Heart left ventricle (tissue), 16 donors: ENCODE measurements around the gene TRIP6. TPM values are rescaled to one million over a fixed set of nuclear protein-coding genes. Genes with fewer than 3 reads are reported as not detected.

Experiments used
- ATAC-seq, 4 donors: fragments of 200-7000 bp; cut with Tn5 transposase; one replicate each; pipeline ENCODE4 v1.9.1; 2020 to 2022; ENCODE audit warnings: moderate library complexity in 4 of 4, mild to moderate bottlenecking in 3 of 4, moderate number of reproducible peaks in 1 of 4
- DNase-seq, 5 donors: peaks; one replicate each; pipeline ENCODE4 v3.0.0-alpha.2; 2020
- H3K27ac ChIP-seq, 12 donors: fragments of 200-600 bp; sonication (generic) in 4 of 12; one replicate each; pipeline versions ENCODE4 v1.5.0 to v1.8.0; 2016 to 2022; ENCODE audit warnings: mild to moderate bottlenecking in 2 of 12
- H3K27me3 ChIP-seq, 9 donors: fragments of 200-600 bp; sonication (generic) in 2 of 9; one replicate each; pipeline versions ENCODE4 v1.5.1 to v1.8.0; 2016 to 2022; ENCODE audit warnings: mild to moderate bottlenecking in 3 of 9
- H3K36me3 ChIP-seq, 9 donors: fragments of 200-600 bp; sonication (generic) in 2 of 9; one replicate each; pipeline versions ENCODE4 v1.5.0 to v1.8.0; 2018 to 2022; ENCODE audit warnings: mild to moderate bottlenecking in 2 of 9
- H3K4me1 ChIP-seq, 12 donors: fragments of 200-600 bp; sonication (generic) in 4 of 12; one replicate each; pipeline versions ENCODE4 v1.5.0 to v1.8.0; 2016 to 2022; ENCODE audit warnings: mild to moderate bottlenecking in 3 of 12
- H3K4me3 ChIP-seq, 12 donors: fragments of 200-600 bp; sonication (generic) in 4 of 12; one replicate each; pipeline versions ENCODE4 v1.5.0 to v1.8.0; 2017 to 2022; ENCODE audit warnings: mild to moderate bottlenecking in 9 of 12, moderate library complexity in 4 of 12
- H3K9me3 ChIP-seq, 12 donors: fragments of 200-600 bp; sonication (generic) in 4 of 12; one replicate each; pipeline versions ENCODE4 v1.5.0 to v1.8.0; 2016 to 2022; ENCODE audit warnings: mild to moderate bottlenecking in 1 of 12
- CTCF ChIP-seq, 12 donors: fragments of 200-600 bp; sonication (generic) in 4 of 12; IDR thresholded peaks; one replicate each; pipeline versions ENCODE4 v1.5.0 to v1.8.0; 2018 to 2022; ENCODE audit warnings: antibody characterized with exemption in 12 of 12, mild to moderate bottlenecking in 5 of 12
- POLR2A ChIP-seq, 2 donors: fragments of 450-650 bp; IDR thresholded peaks; one replicate each; pipeline ENCODE4 v1.6.1; 2017; ENCODE audit warnings: antibody characterized with exemption in 2 of 2, mild to moderate bottlenecking in 2 of 2, moderate library complexity in 2 of 2
- WGBS, 4 donors: extraction: QIAGEN DNeasy Blood & Tissue Kit in 2 of 4; methylation state at CpG; one replicate each; pipeline versions ENCODE4 v1.1.5 to v1.1.7; 2013 to 2018; 5-methylcytosine and 5-hydroxymethylcytosine counted together
- intact Hi-C, 10 donors: fragments of 100-400 bp; cut with DNase I; formaldehyde crosslinking; loops; one replicate each; pipeline versions ENCODE4 v1.11.1 to v1.14.2; 2022
- polyA plus RNA-seq, 2 donors: library from polyadenylated mRNA; stranded (reverse); fragments of 200-250 nt; gene quantifications; one replicate each; pipeline ENCODE4 v1.2.3, GENCODE V29; 2013
- total RNA-seq, 9 donors: library from RNA; depleted of rRNA in 2 of 9; stranded (reverse); fragments of >200 nt in 2 of 9; fragmentation: NEBNext Ultra II Directional in 3 of 9; extraction: Animal tissue kit (Norgen Biotek cat#: 25700) in 3 of 9; gene quantifications; one replicate each; pipeline versions ENCODE4 v1.1.0 to v1.2.4, GENCODE V29; 2016 to 2023
- donor health status: ischemic (EF 13 %, LVEDD 7.1; RV severe dilation, severe dysfunction).
- donor health status: healthy with polysubstance abuse.
- donor health status: DM: no; HTN: yes; CAD: no.
- donor health status: DM: no; HTN: no; CAD: no.
- donor health status: ischemic (EF 25% LVEDD 6.9; RV normal size, moderate dysfunction).
- donor health status: ischemic (EF 25% LVEDD 5.7; RV mildly dilated, moderate dysfunction).
- donor health status: healthy.
- donor health status: DM: yes; HTN: yes; CAD: no.
- donor health status: ischemic (EF 35%, LVEDD 5.7; RV mildly dilated, moderate dysfunction).
- donor health status: nonischemic (EF 11% LVEDD 7.7; RV severe dilation, severe dysfunction).
- donor health status: DM: yes; HTN: yes; CAD: no.
- donor health status: PGD.
- donor health status: ischemic (EF 29% LVEDD 5.4; RV normal size, mild dysfunction).
- donor health status: nonischemic (EF 23%, LVEDD 6.1; RV moderate dilation, normal function).

Gene TRIP6
- total and polyA plus RNA-seq, 11 donors, result 9.2 to 37.3 (median 17.1) TPM

- Histone ChIP-seq H3K27ac (peak overlapping the region in 11 of 12 donors; percentile 89 to 99 (median 95)), H3K4me3 (peak overlapping the region; percentile 60 to 100 (median 86)), H3K4me1 (peaks cover 4 to 49% (median 36%) of the 10 kb centered on the region in 12 donors), H3K9me3 (no peaks in the 10 kb centered on the region), H3K27me3 (no peaks in the 10 kb centered on the region), H3K36me3 (peaks cover 0 to 71% (median 60%) of the 10 kb centered on the region in 9 donors)
- intact Hi-C loops, result no loop called here
- no peak for TF ChIP-seq CTCF (IDR thresholded peaks at IDR 0.05)
- no peak for TF ChIP-seq POLR2A (IDR thresholded peaks at IDR 0.05)
- no peak for ATAC-seq
- 83 to 91% (median 89%) methylated on average over 10 of the region's 10 CpGs for WGBS, 4 donors
- no peak for DNase-seq
These were observed 6.6 kb downstream of the TRIP6 start for GRCh38 chr7:100873599-100874299.

GRCh38 chr7:100874300-100874576 lies 7.1 kb downstream of the TRIP6 start:
- DNase-seq (no peak), ATAC-seq (peak in 3 of 4 donors; percentile 0 to 3 (median 1))
- TF ChIP-seq CTCF (IDR thresholded peaks at IDR 0.05), result no peak
- no peak for TF ChIP-seq POLR2A (IDR thresholded peaks at IDR 0.05)
- intact Hi-C loops, result no loop called here
- no peaks in the 10 kb centered on the region for H3K27me3 ChIP-seq
- no peaks in the 10 kb centered on the region for H3K9me3 ChIP-seq
- peaks cover 0 to 71% (median 65%) of the 10 kb centered on the region in 9 donors for H3K36me3 ChIP-seq
- peaks cover 3 to 49% (median 35%) of the 10 kb centered on the region in 12 donors for H3K4me1 ChIP-seq
- 55 to 62% (median 58%) methylated on average over 8 of the region's 8 CpGs for WGBS, 4 donors
- peak overlapping the region; percentile 89 to 99 (median 95) for H3K27ac ChIP-seq
- H3K4me3 ChIP-seq, result peak overlapping the region; percentile 60 to 100 (median 86)

- peak; percentile 99 for DNase-seq
- H3K4me1 ChIP-seq, result peaks cover 3 to 52% (median 37%) of the 10 kb centered on the region in 12 donors
- peaks cover 0 to 74% (median 66%) of the 10 kb centered on the region in 9 donors for H3K36me3 ChIP-seq
- H3K4me3 ChIP-seq, result peak within 1 kb of the TSS; percentile 60 to 100 (median 86)
- H3K27me3 ChIP-seq, result no peaks in the 10 kb centered on the region
- peak; percentile 60 to 90 for TF ChIP-seq POLR2A (IDR thresholded peaks at IDR 0.05)
- peak in 11 of 12 donors; percentile 15 to 58 (median 43) for TF ChIP-seq CTCF (IDR thresholded peaks at IDR 0.05)
- no peaks in the 10 kb centered on the region for H3K9me3 ChIP-seq
- H3K27ac ChIP-seq, result peak within 1 kb of the TSS; percentile 89 to 99 (median 95)
- intact Hi-C loops, result loop anchor here in 1 of 10 donors (1.0 kb wide), 1 partner anchor 14 kb away; no protein-coding TSS in a partner anchor
- ATAC-seq, result peak; percentile 96 to 98 (median 96)
- WGBS, 4 donors, result 1 to 5% (median 2%) methylated on average over 27 to 79 of the region's 79 CpGs
These were observed 7.6 kb downstream of the TRIP6 start, which contains the start of gene SRRT for GRCh38 chr7:100874577-100875355. TSS of gene SRRT (plus strand) at chr7:100875103. CDS start at chr7:100875591, 488 bp downstream.

- WGBS, 4 donors, result 0 to 1% (median 1%) methylated on average over 18 to 39 of the region's 39 CpGs
- Histone ChIP-seq H3K4me3 (peak overlapping the region; percentile 60 to 100 (median 86)), H3K27me3 (no peaks in the 10 kb centered on the region), H3K27ac (peak overlapping the region; percentile 89 to 99 (median 95)), H3K4me1 (peaks cover 3 to 57% (median 40%) of the 10 kb centered on the region in 12 donors), H3K36me3 (peaks cover 0 to 73% (median 62%) of the 10 kb centered on the region in 9 donors), H3K9me3 (no peaks in the 10 kb centered on the region)
- TF ChIP-seq POLR2A (IDR thresholded peaks at IDR 0.05) (no peak), CTCF (IDR thresholded peaks at IDR 0.05) (no peak)
- DNase-seq (no peak), ATAC-seq (peak in 2 of 4 donors; percentile 38 to 40)
- intact Hi-C loops, result loop anchor here in 1 of 10 donors (1.0 kb wide), 1 partner anchor 13 kb away; no protein-coding TSS in a partner anchor
These were observed 8.2 kb downstream of the TRIP6 start for GRCh38 chr7:100875356-100875751.
